HG03095 (cell line): ENCODE data around the gene RIMS4.

Experiments used
- ATAC-seq: cut with Tn5 transposase; IDR thresholded peaks from one replicate; pipeline ENCODE4 v1.9.1; 2021; ENCODE audit warnings: moderate library complexity; ENCODE audit not compliant: unreplicated experiment

The RIMS4 gene

GRCh38 chr20:44703956-44704488, 106.3 kb downstream of the RIMS4 start:
- no peak for ATAC-seq

- no peak for ATAC-seq
Measured at GRCh38 chr20:44703183-44703925, 107.0 kb downstream of the RIMS4 start.

- no peak for ATAC-seq
Measured at GRCh38 chr20:44702776-44703175, 107.6 kb downstream of the RIMS4 start.

- no peak for ATAC-seq
Measured at GRCh38 chr20:44701858-44702256, 108.5 kb downstream of the RIMS4 start.
